Osteoblast (primary cell): ENCODE results near the gene COL27A1. TPM values are rescaled to one million over a fixed set of nuclear protein-coding genes. Genes with fewer than 3 reads are reported as not detected.
A peak's percentile ranks its signal among the peaks of the same experiment; 100 is the strongest.

Experiments
- DNase-seq: peaks from one replicate; pipeline ENCODE4 v3.0.0; 2011; ENCODE audit warnings: low spot score, mixed read lengths; ENCODE audit not compliant: insufficient read length; ENCODE audit errors: missing footprints
- H2AFZ ChIP-seq: 2 replicates; pipeline ENCODE4 v1.6.0; 2011; ENCODE audit warnings: mild to moderate bottlenecking, low read length
- H3K27ac ChIP-seq: 2 replicates; pipeline ENCODE4 v1.5.1; 2011; ENCODE audit warnings: mild to moderate bottlenecking, low read depth, low read length, moderate library complexity
- H3K27me3 ChIP-seq: 2 replicates; pipeline ENCODE4 v1.6.0; 2012; ENCODE audit warnings: mild to moderate bottlenecking, control low read depth, inconsistent platforms, low read length, moderate library complexity; ENCODE audit not compliant: insufficient read depth
- H3K36me3 ChIP-seq: 2 replicates; pipeline ENCODE4 v1.5.1; 2011; ENCODE audit warnings: mild to moderate bottlenecking, low read length, control low read depth, moderate library complexity; ENCODE audit not compliant: insufficient read depth
- H3K4me1 ChIP-seq: 2 replicates; pipeline ENCODE4 v1.5.1; 2011; ENCODE audit warnings: mild to moderate bottlenecking, low read length, control low read depth, moderate library complexity; ENCODE audit not compliant: insufficient read depth
- H3K4me2 ChIP-seq: 2 replicates; pipeline ENCODE4 v1.6.0; 2011; ENCODE audit warnings: mild to moderate bottlenecking, low read length; ENCODE audit not compliant: insufficient read depth
- H3K4me3 ChIP-seq: fragments of 200-600 bp; sonication (generic); 3 replicates; pipeline ENCODE4 v1.5.1; 2012; ENCODE audit warnings: mild to moderate bottlenecking, low read length, inconsistent platforms; ENCODE audit not compliant: insufficient read depth
- H3K79me2 ChIP-seq: 2 replicates; pipeline ENCODE4 v1.6.0; 2012; ENCODE audit warnings: mild to moderate bottlenecking, low read length, control low read depth, inconsistent platforms; ENCODE audit not compliant: insufficient read depth
- H3K9me3 ChIP-seq: 2 replicates; pipeline ENCODE4 v1.5.1; 2011; ENCODE audit warnings: low read depth, low read length, control low read depth
- H4K20me1 ChIP-seq: 2 replicates; pipeline ENCODE4 v1.6.0; 2012; ENCODE audit warnings: mild to moderate bottlenecking, low read length, control low read depth; ENCODE audit not compliant: insufficient read depth
- CTCF ChIP-seq: IDR thresholded peaks from 2 replicates; pipeline ENCODE4 v1.5.1; 2011; ENCODE audit warnings: mild to moderate bottlenecking, low read depth, low read length, moderate library complexity; ENCODE audit errors: extremely low read depth
- total RNA-seq: library from RNA; depleted of rRNA; stranded (reverse); fragments of >200 nt; gene quantifications from 2 replicates; pipeline ENCODE4 v1.2.3, GENCODE V29; 2012

COL27A1 gene
- total RNA-seq, 1 donor, result 10.1 TPM

- Histone ChIP-seq H3K4me1 (peaks cover 13% of the 10 kb centered on the region), H3K36me3 (no peaks in the 10 kb centered on the region), H3K27me3 (no peaks in the 10 kb centered on the region), H4K20me1 (peaks cover 6% of the 10 kb centered on the region), H3K27ac (no peak overlapping the region), H3K79me2 (no peaks in the 10 kb centered on the region), H2AFZ (no peak overlapping the region), H3K4me2 (no peak overlapping the region), H3K4me3 (no peak overlapping the region), H3K9me3 (no peaks in the 10 kb centered on the region)
- no peak for TF ChIP-seq CTCF
- DNase-seq, result peak; percentile 72
Observed at GRCh38 chr9:114263853-114264510, 108.6 kb downstream of the COL27A1 start.

- no peak for TF ChIP-seq CTCF
- Histone ChIP-seq H3K4me2 (no peak overlapping the region), H3K4me1 (peaks cover 13% of the 10 kb centered on the region), H3K36me3 (peaks cover 7% of the 10 kb centered on the region), H3K9me3 (no peaks in the 10 kb centered on the region), H4K20me1 (peaks cover 6% of the 10 kb centered on the region), H3K27me3 (no peaks in the 10 kb centered on the region), H3K4me3 (no peak overlapping the region), H3K27ac (no peak overlapping the region), H2AFZ (no peak overlapping the region), H3K79me2 (no peaks in the 10 kb centered on the region)
- DNase-seq, result peak; percentile 51
Observed at GRCh38 chr9:114264806-114265550, 109.6 kb downstream of the COL27A1 start.

- no peak overlapping the region for H2AFZ ChIP-seq
- H3K27me3 ChIP-seq, result no peaks in the 10 kb centered on the region
- H3K36me3 ChIP-seq, result peaks cover 10% of the 10 kb centered on the region
- no peak for TF ChIP-seq CTCF
- H3K27ac ChIP-seq, result no peak overlapping the region
- peaks cover 13% of the 10 kb centered on the region for H3K4me1 ChIP-seq
- no peak overlapping the region for H3K4me2 ChIP-seq
- DNase-seq, result peak; percentile 98
- H3K4me3 ChIP-seq, result no peak overlapping the region
- H3K9me3 ChIP-seq, result no peaks in the 10 kb centered on the region
- no peaks in the 10 kb centered on the region for H3K79me2 ChIP-seq
- H4K20me1 ChIP-seq, result peaks cover 6% of the 10 kb centered on the region
Observed at GRCh38 chr9:114266969-114267368, 111.6 kb downstream of the COL27A1 start.

GRCh38 chr9:114269023-114269422 is 113.7 kb downstream of the COL27A1 start:
- TF ChIP-seq CTCF, result no peak
- Histone ChIP-seq H3K36me3 (peaks cover 10% of the 10 kb centered on the region), H2AFZ (no peak overlapping the region), H3K4me2 (no peak overlapping the region), H3K4me3 (no peak overlapping the region), H3K27ac (no peak overlapping the region), H3K27me3 (no peaks in the 10 kb centered on the region), H4K20me1 (peaks cover 6% of the 10 kb centered on the region), H3K4me1 (peaks cover 13% of the 10 kb centered on the region), H3K79me2 (no peaks in the 10 kb centered on the region), H3K9me3 (no peaks in the 10 kb centered on the region)
- peak; percentile 61 for DNase-seq
